SK-N-SH (cell line): ENCODE data around the gene RNF151. TPM values are rescaled to one million over a fixed set of nuclear protein-coding genes. Genes with fewer than 3 reads are reported as not detected.

Experiments used
- CTCF ChIA-PET: fragments of 300-600, 350-600 bp; formaldehyde crosslinking; extraction: SDS; loops from one replicate; lab custom pipeline; 2021; lab: Yijun Ruan, JAX
- POLR2A ChIA-PET: fragments of 350-600 bp; sonication (Branson Sonifier 250); formaldehyde crosslinking; extraction: SDS; loops from one replicate; lab custom pipeline; 2020; ENCODE audit warnings: antibody characterized with exemption, inconsistent platforms; lab: Yijun Ruan, JAX
- DNase-seq: peaks from one replicate; pipeline ENCODE4 v3.0.0; 2012
- H2AFZ ChIP-seq: fragments of 200-600 bp; sonication (generic); 2 replicates; pipeline ENCODE4 v1.8.1; 2016; ENCODE audit warnings: antibody characterized with exemption, mild to moderate bottlenecking, low read depth
- H3F3A ChIP-seq: fragments of 200-600 bp; sonication (generic); replicated peaks from 2 replicates; pipeline ENCODE3; 2016; ENCODE audit warnings: antibody characterized with exemption, mild to moderate bottlenecking; ENCODE audit not compliant: insufficient read depth
- H3K27ac ChIP-seq, 2 experiments: fragments of 200-500 bp in 1 of 2; fragments of 200-600 bp in 1 of 2; sonication (Bioruptor generic) in 1 of 2; sonication (generic), shearing (Covaris generic) in 1 of 2; 2 replicates each; pipeline versions ENCODE4 v1.5.1 to v1.6.1; 2014 to 2016; ENCODE audit warnings: low read depth in 2 of 2, inconsistent platforms in 1 of 2, low read length in 1 of 2, mild to moderate bottlenecking in 1 of 2, mixed read lengths in 1 of 2
- H3K27me3 ChIP-seq: fragments of 200-600 bp; sonication (generic), shearing (Covaris generic); 2 replicates; pipeline ENCODE4 v1.6.1; 2016; ENCODE audit warnings: mixed run types; ENCODE audit not compliant: insufficient read depth
- H3K36me3 ChIP-seq, 2 experiments: fragments of 200-500 bp in 1 of 2; fragments of 200-600 bp in 1 of 2; sonication (Bioruptor generic) in 1 of 2; sonication (generic) in 1 of 2; replicated peaks in 1 of 2; 2 replicates each; pipeline versions ENCODE3 to v1.5.1; 2014 to 2016; ENCODE audit warnings: low read length in 1 of 2, mild to moderate bottlenecking in 1 of 2; ENCODE audit not compliant: insufficient read depth in 2 of 2, control insufficient read depth in 1 of 2
- H3K4me1 ChIP-seq, 2 experiments: fragments of 200-500 bp in 1 of 2; fragments of 200-600 bp in 1 of 2; sonication (Bioruptor generic) in 1 of 2; sonication (generic), shearing (Covaris generic) in 1 of 2; 2 replicates each; pipeline versions ENCODE4 v1.5.1 to v1.6.1; 2014 to 2016; ENCODE audit warnings: low read depth in 1 of 2, low read length in 1 of 2, mixed run types in 1 of 2; ENCODE audit not compliant: insufficient read depth in 2 of 2, control insufficient read depth in 1 of 2
- H3K4me2 ChIP-seq: fragments of 200-600 bp; sonication (generic), shearing (Covaris generic); 2 replicates; pipeline ENCODE4 v1.6.1; 2017; ENCODE audit warnings: mixed run types
- H3K4me3 ChIP-seq, 2 experiments: fragments of 200-500 bp in 1 of 2; fragments of 200-600 bp in 1 of 2; sonication (Bioruptor generic) in 1 of 2; sonication (generic), shearing (Covaris generic) in 1 of 2; 2 replicates each; pipeline versions ENCODE4 v1.5.1 to v1.8.1; 2014 to 2016; ENCODE audit warnings: low read depth in 2 of 2, inconsistent platforms in 1 of 2, low read length in 1 of 2, mild to moderate bottlenecking in 1 of 2, mixed read lengths in 1 of 2, moderate library complexity in 1 of 2
- H3K79me2 ChIP-seq: fragments of 200-600 bp; sonication (generic); 2 replicates; pipeline ENCODE4 v1.8.1; 2017; ENCODE audit warnings: mild to moderate bottlenecking; ENCODE audit not compliant: insufficient read depth
- H3K9ac ChIP-seq: fragments of 200-600 bp; sonication (generic); 2 replicates; pipeline ENCODE4 v1.6.1; 2017; ENCODE audit warnings: mixed run types
- H3K9me2 ChIP-seq: fragments of 200-600 bp; sonication (generic); 2 replicates; pipeline ENCODE4 v1.6.1; 2017; ENCODE audit warnings: mixed run types
- H3K9me3 ChIP-seq: fragments of 200-600 bp; sonication (generic); 2 replicates; pipeline ENCODE4 v1.6.1; 2017; ENCODE audit warnings: mixed run types, mild to moderate bottlenecking, moderate library complexity
- H4K20me1 ChIP-seq: fragments of 200-600 bp; sonication (generic); 2 replicates; pipeline ENCODE4 v1.6.1; 2017; ENCODE audit warnings: mild to moderate bottlenecking, mixed run types; ENCODE audit not compliant: insufficient read depth
- EP300 ChIP-seq, 2 experiments: IDR thresholded peaks; 2 replicates each; pipeline versions ENCODE4 v1.4.0 to v1.6.1; 2012; ENCODE audit warnings: borderline replicate concordance in 1 of 2, low read depth in 1 of 2, low read length in 1 of 2
- EZH2phosphoT487 ChIP-seq: fragments of 200-600 bp; sonication (generic); IDR thresholded peaks from 2 replicates; pipeline ENCODE4 v1.6.1; 2017; ENCODE audit warnings: low read depth, mixed run types, mild to moderate bottlenecking, antibody characterized with exemption, moderate library complexity, borderline replicate concordance
- FOSL2 ChIP-seq: IDR thresholded peaks from 2 replicates; pipeline ENCODE4 v1.4.0; 2012; ENCODE audit warnings: low read depth, mild to moderate bottlenecking, moderate library complexity, borderline replicate concordance
- GABPA ChIP-seq: IDR thresholded peaks from 2 replicates; pipeline ENCODE4 v1.4.0; 2012; ENCODE audit warnings: low read depth, mild to moderate bottlenecking
- MAX ChIP-seq: IDR thresholded peaks from 2 replicates; pipeline ENCODE4 v1.4.0; 2012; ENCODE audit warnings: low read depth
- NRF1 ChIP-seq: IDR thresholded peaks from 2 replicates; pipeline ENCODE4 v1.6.1; 2012; ENCODE audit warnings: low read depth, mild to moderate bottlenecking, low read length
- POLR2AphosphoS5 ChIP-seq: IDR thresholded peaks from 2 replicates; pipeline ENCODE4 v1.6.1; 2012; ENCODE audit warnings: low read depth, low read length
- RFX5 ChIP-seq: IDR thresholded peaks from 2 replicates; pipeline ENCODE4 v1.6.1; 2012; ENCODE audit warnings: mild to moderate bottlenecking, improper control_type of control experiment, low read length
- SMC3 ChIP-seq: IDR thresholded peaks from 2 replicates; pipeline ENCODE4 v1.6.1; 2012; ENCODE audit warnings: low read depth, low read length, improper control_type of control experiment
- TAF1 ChIP-seq: IDR thresholded peaks from 2 replicates; pipeline ENCODE4 v1.6.1; 2012; ENCODE audit warnings: low read depth, mild to moderate bottlenecking, low read length, moderate library complexity, borderline replicate concordance
- TEAD4 ChIP-seq: IDR thresholded peaks from 2 replicates; pipeline ENCODE4 v1.4.0; 2012; ENCODE audit warnings: mild to moderate bottlenecking, borderline replicate concordance; ENCODE audit not compliant: insufficient read depth
- USF2 ChIP-seq: fragments of 150-350 bp; IDR thresholded peaks from 2 replicates; pipeline ENCODE4 v1.6.1; 2017; ENCODE audit warnings: antibody characterized with exemption, low read length, low read depth, borderline replicate concordance
- ZBTB33 ChIP-seq: IDR thresholded peaks from 2 replicates; pipeline ENCODE4 v1.4.0; 2012; ENCODE audit warnings: low read depth, borderline replicate concordance
- WGBS: methylation state at CpG from one replicate; pipeline ENCODE4 v1.1.6; 2017; ENCODE audit warnings: low lambda C conversion rate; 5-methylcytosine and 5-hydroxymethylcytosine counted together
- polyA plus RNA-seq, 3 experiments: library from polyadenylated mRNA; depleted of rRNA; stranded (reverse); fragments of >200 nt; gene quantifications; 2 replicates each; pipeline ENCODE4 v1.2.3, GENCODE V29; 2012
- TF ChIP-seq, protein P1 (sequence below): fragments of 200-600 bp; sonication (generic); IDR thresholded peaks from 2 replicates; pipeline ENCODE4 v1.6.1; 2017; ENCODE audit warnings: antibody characterized with exemption, mild to moderate bottlenecking, moderate library complexity

Gene RNF151
- polyA plus RNA-seq, 1 of the 3 experiments (the other 2 are of a cell fraction) = 0.07 TPM

DNA sequence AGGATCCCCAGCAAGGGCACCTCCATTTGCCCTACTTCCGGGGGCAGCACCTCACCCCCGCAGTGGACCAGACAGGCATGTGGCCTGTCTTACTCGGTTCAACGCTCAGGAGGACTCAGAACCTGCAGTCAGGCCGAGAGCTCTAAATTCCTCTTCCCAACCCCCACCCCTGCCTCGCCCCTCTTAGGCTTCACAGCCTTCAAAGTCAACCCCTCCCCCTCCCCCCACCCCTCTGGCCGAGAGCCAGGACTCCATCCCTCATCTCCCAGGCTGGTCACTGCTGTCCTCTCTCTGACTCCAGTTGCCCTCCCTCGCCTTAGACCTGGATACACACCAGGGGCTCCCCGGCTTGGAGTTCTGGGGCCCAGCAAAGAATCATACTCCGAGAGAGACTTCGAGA is 40.4 kb upstream of the RNF151 start (continued):
- TF ChIP-seq NRF1 (no peak), EZH2phosphoT487 (no peak), FOSL2 (no peak), TEAD4 (no peak)
- TF ChIP-seq, all 33 proteins: peak for 0

DNA sequence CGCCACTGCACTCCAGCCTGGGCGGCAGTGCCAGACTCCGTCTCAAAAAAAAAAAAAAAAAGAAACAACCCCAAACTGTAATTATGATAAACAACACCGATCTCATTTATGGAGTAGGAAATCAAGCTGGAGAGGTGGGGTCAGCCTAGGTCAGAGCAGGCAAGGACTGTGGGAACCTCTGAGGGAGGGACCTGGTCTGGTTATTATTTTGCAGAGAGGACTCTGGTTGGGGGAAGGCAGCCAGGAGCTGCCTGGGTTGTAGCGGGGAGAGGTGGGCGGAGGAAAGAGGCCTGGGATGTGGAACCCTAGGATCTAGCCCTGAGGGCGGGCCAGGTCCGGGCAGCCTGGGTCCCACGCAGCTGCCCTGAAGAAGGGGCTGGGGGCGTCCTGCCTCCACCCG is 37.6 kb upstream of the RNF151 start:
- peak overlapping the region; percentile 56 to 64 for H3K4me3 ChIP-seq
- no peaks in the 10 kb centered on the region for H3K9me2 ChIP-seq
- H3K4me1 ChIP-seq = peaks cover 0 to 17% of the 10 kb centered on the region in 2 experiments; a peak in 1 of 4 replicates
- peak overlapping the region; percentile 83 for H3K4me2 ChIP-seq
- no peaks in the 10 kb centered on the region for H3K79me2 ChIP-seq
- ChIA-PET POLR2A (interaction anchor here (0.9 to 1.5 kb wide), 4 partner anchors 32 to 68 kb away, joined by 3 to 8 read pairs (median 4); partner anchors contain the start of gene RPS2), CTCF (interaction anchor here (0.8 to 5.2 kb wide), 38 partner anchors 8 to 248 kb away, joined by 3 to 137 read pairs (median 6); partner anchors contain the start of genes EME2, FAHD1, HAGH and HS3ST6)
- 23% methylated on average over 4 of the region's 11 CpGs for WGBS
- peak overlapping the region in 1 of 2 experiments; percentile 77; a peak in 3 of 4 replicates for H3K27ac ChIP-seq
- H3K9me3 ChIP-seq = no peaks in the 10 kb centered on the region
- peak overlapping the region; percentile 76 for H3K9ac ChIP-seq
- peak; percentile 87 for DNase-seq
- H3K36me3 ChIP-seq = no peaks in the 10 kb centered on the region
- H2AFZ ChIP-seq = peak overlapping the region; percentile 84
- no peaks in the 10 kb centered on the region for H3K27me3 ChIP-seq
- H3F3A ChIP-seq = no peaks in the 10 kb centered on the region
- TF ChIP-seq EP300 (IDR thresholded peaks at IDR 0.05; ENCODE audit: borderline replicate concordance in 1 of 2, low read depth in 1 of 2, low read length in 1 of 2) = no peak
- TF ChIP-seq USF2 = no peak
- no peak for TF ChIP-seq POLR2AphosphoS5
- no peak for TF ChIP-seq GABPA
- TF ChIP-seq ZBTB33 = no peak
- no peak for TF ChIP-seq RFX5
- no peak for TF ChIP-seq EZH2phosphoT487
- TF ChIP-seq, protein P1, sequence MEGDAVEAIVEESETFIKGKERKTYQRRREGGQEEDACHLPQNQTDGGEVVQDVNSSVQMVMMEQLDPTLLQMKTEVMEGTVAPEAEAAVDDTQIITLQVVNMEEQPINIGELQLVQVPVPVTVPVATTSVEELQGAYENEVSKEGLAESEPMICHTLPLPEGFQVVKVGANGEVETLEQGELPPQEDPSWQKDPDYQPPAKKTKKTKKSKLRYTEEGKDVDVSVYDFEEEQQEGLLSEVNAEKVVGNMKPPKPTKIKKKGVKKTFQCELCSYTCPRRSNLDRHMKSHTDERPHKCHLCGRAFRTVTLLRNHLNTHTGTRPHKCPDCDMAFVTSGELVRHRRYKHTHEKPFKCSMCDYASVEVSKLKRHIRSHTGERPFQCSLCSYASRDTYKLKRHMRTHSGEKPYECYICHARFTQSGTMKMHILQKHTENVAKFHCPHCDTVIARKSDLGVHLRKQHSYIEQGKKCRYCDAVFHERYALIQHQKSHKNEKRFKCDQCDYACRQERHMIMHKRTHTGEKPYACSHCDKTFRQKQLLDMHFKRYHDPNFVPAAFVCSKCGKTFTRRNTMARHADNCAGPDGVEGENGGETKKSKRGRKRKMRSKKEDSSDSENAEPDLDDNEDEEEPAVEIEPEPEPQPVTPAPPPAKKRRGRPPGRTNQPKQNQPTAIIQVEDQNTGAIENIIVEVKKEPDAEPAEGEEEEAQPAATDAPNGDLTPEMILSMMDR = no peak
- TF ChIP-seq TAF1 = no peak
- TF ChIP-seq MAX = no peak
- TF ChIP-seq SMC3 = no peak
- TF ChIP-seq, all 33 proteins: peak for 0
- no peaks in the 10 kb centered on the region for H4K20me1 ChIP-seq
